ENCODE data around the gene OR51E1.

OR51E1 gene

GRCh38 chr11:4642043-4642442, 1.7 kb upstream of the OR51E1 start:
- DNase-seq (ENCODE audit: low read depth): no peak
- TF ChIP-seq MYC (IDR thresholded peaks at IDR 0.05; ENCODE audit: low read depth, low read length): no peak
- TF ChIP-seq POLR2A (IDR thresholded peaks at IDR 0.05; ENCODE audit: extremely low read depth, insufficient read length): no peak
- TF ChIP-seq MAX (IDR thresholded peaks at IDR 0.05; ENCODE audit: low read depth, low read length): no peak
- no peak for TF ChIP-seq CTCF (IDR thresholded peaks at IDR 0.05; ENCODE audit: low read depth, low read length)
- no peak overlapping the region for H3K4me3 ChIP-seq (ENCODE audit: low read depth, low read length)

- no peak overlapping the region for H3K4me3 ChIP-seq (ENCODE audit: low read depth, low read length)
- DNase-seq (ENCODE audit: low read depth): no peak
- no peak for TF ChIP-seq CTCF (IDR thresholded peaks at IDR 0.05; ENCODE audit: low read depth, low read length)
- no peak for TF ChIP-seq POLR2A (IDR thresholded peaks at IDR 0.05; ENCODE audit: extremely low read depth, insufficient read length)
- no peak for TF ChIP-seq MAX (IDR thresholded peaks at IDR 0.05; ENCODE audit: low read depth, low read length)
- TF ChIP-seq MYC (IDR thresholded peaks at IDR 0.05; ENCODE audit: low read depth, low read length): no peak
Measured at GRCh38 chr11:4643076-4643475, 706 bp upstream of the OR51E1 start.

- no peak overlapping the region for H3K4me3 ChIP-seq (ENCODE audit: low read depth, low read length)
- no peak for TF ChIP-seq MAX (IDR thresholded peaks at IDR 0.05; ENCODE audit: low read depth, low read length)
- no peak for TF ChIP-seq POLR2A (IDR thresholded peaks at IDR 0.05; ENCODE audit: extremely low read depth, insufficient read length)
- TF ChIP-seq CTCF (IDR thresholded peaks at IDR 0.05; ENCODE audit: low read depth, low read length): no peak
- no peak for TF ChIP-seq MYC (IDR thresholded peaks at IDR 0.05; ENCODE audit: low read depth, low read length)
- no peak for DNase-seq (ENCODE audit: low read depth)
Measured at GRCh38 chr11:4644233-4644632, 451 bp downstream of the OR51E1 start.

GRCh38 chr11:4645974-4646373, 2.2 kb downstream of the OR51E1 start:
- DNase-seq (ENCODE audit: low read depth): no peak
- TF ChIP-seq MAX (IDR thresholded peaks at IDR 0.05; ENCODE audit: low read depth, low read length): no peak
- TF ChIP-seq POLR2A (IDR thresholded peaks at IDR 0.05; ENCODE audit: extremely low read depth, insufficient read length): no peak
- no peak for TF ChIP-seq CTCF (IDR thresholded peaks at IDR 0.05; ENCODE audit: low read depth, low read length)
- no peak for TF ChIP-seq MYC (IDR thresholded peaks at IDR 0.05; ENCODE audit: low read depth, low read length)
- H3K4me3 ChIP-seq (ENCODE audit: low read depth, low read length): no peak overlapping the region

- no peak for TF ChIP-seq POLR2A (IDR thresholded peaks at IDR 0.05; ENCODE audit: extremely low read depth, insufficient read length)
- no peak for TF ChIP-seq MAX (IDR thresholded peaks at IDR 0.05; ENCODE audit: low read depth, low read length)
- TF ChIP-seq MYC (IDR thresholded peaks at IDR 0.05; ENCODE audit: low read depth, low read length): no peak
- no peak for TF ChIP-seq CTCF (IDR thresholded peaks at IDR 0.05; ENCODE audit: low read depth, low read length)
- no peak for DNase-seq (ENCODE audit: low read depth)
- H3K4me3 ChIP-seq (ENCODE audit: low read depth, low read length): no peak overlapping the region
Measured at GRCh38 chr11:4647766-4648165, 4.0 kb downstream of the OR51E1 start.
